ENCODE data around the gene IFT74.

The IFT74 gene

GRCh38 chr9:26949637-26950069 lies 6.6 kb upstream of the IFT74 start:
- H2AFZ ChIP-seq: no peak overlapping the region
- TF ChIP-seq, protein P1, sequence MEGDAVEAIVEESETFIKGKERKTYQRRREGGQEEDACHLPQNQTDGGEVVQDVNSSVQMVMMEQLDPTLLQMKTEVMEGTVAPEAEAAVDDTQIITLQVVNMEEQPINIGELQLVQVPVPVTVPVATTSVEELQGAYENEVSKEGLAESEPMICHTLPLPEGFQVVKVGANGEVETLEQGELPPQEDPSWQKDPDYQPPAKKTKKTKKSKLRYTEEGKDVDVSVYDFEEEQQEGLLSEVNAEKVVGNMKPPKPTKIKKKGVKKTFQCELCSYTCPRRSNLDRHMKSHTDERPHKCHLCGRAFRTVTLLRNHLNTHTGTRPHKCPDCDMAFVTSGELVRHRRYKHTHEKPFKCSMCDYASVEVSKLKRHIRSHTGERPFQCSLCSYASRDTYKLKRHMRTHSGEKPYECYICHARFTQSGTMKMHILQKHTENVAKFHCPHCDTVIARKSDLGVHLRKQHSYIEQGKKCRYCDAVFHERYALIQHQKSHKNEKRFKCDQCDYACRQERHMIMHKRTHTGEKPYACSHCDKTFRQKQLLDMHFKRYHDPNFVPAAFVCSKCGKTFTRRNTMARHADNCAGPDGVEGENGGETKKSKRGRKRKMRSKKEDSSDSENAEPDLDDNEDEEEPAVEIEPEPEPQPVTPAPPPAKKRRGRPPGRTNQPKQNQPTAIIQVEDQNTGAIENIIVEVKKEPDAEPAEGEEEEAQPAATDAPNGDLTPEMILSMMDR (IDR thresholded peaks at IDR 0.05): no peak
- no peak overlapping the region for H3K27ac ChIP-seq
- H3K4me2 ChIP-seq (ENCODE audit: low read length): no peak overlapping the region
- no peaks in the 10 kb centered on the region for H3K27me3 ChIP-seq (ENCODE audit: control insufficient read depth, insufficient read depth, low read length)
- no peak overlapping the region for H3K9ac ChIP-seq
- H3K79me2 ChIP-seq: peaks cover 10% of the 10 kb centered on the region
- H3K9me3 ChIP-seq (ENCODE audit: control insufficient read depth, low read length): no peaks in the 10 kb centered on the region
- no peak overlapping the region for H3K4me3 ChIP-seq (ENCODE audit: low read depth, low read length)
- no peaks in the 10 kb centered on the region for H3K36me3 ChIP-seq (ENCODE audit: control insufficient read depth, insufficient read depth, low read length)
- no peaks in the 10 kb centered on the region for H3K4me1 ChIP-seq

GRCh38 chr9:26950521-26950920 lies 5.7 kb upstream of the IFT74 start:
- Histone ChIP-seq H3K4me1 (no peaks in the 10 kb centered on the region), H3K9me3 (ENCODE audit: control insufficient read depth, low read length) (no peaks in the 10 kb centered on the region), H3K4me2 (ENCODE audit: low read length) (no peak overlapping the region), H2AFZ (no peak overlapping the region), H3K36me3 (ENCODE audit: control insufficient read depth, insufficient read depth, low read length) (no peaks in the 10 kb centered on the region), H3K27ac (no peak overlapping the region), H3K79me2 (peaks cover 10% of the 10 kb centered on the region), H3K9ac (no peak overlapping the region), H3K27me3 (ENCODE audit: control insufficient read depth, insufficient read depth, low read length) (no peaks in the 10 kb centered on the region), H3K4me3 (ENCODE audit: low read depth, low read length) (no peak overlapping the region)
- TF ChIP-seq, protein P1 (IDR thresholded peaks at IDR 0.05): no peak

DNA sequence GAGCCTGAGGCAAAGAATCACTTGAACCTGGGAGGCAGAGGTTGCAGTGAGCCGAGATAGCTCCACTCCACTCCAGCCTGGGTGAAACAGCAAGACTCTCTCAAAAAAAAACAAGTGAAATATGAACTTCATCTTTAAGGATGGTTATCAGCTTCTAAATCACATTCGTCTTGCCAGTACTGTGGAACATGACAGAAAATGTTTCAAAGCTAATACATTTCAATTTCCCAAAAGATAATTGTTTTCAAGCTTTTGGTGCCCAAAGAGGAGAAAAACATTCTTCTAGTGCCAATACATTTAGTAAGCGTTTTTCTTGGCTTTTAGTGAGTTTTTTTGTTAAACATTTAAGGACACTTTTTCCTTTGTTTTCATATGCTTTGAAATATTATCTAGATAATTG lies 4.4 kb upstream of the IFT74 start:
- Histone ChIP-seq H3K9ac (no peak overlapping the region), H3K4me3 (ENCODE audit: low read depth, low read length) (no peak overlapping the region), H3K27me3 (ENCODE audit: control insufficient read depth, insufficient read depth, low read length) (no peaks in the 10 kb centered on the region)

GRCh38 chr9:26954050-26954508 lies 2.1 kb upstream of the IFT74 start:
- no peaks in the 10 kb centered on the region for H3K9me3 ChIP-seq (ENCODE audit: control insufficient read depth, low read length)
- no peak overlapping the region for H3K27ac ChIP-seq
- no peak overlapping the region for H3K9ac ChIP-seq
- H3K4me3 ChIP-seq (ENCODE audit: low read depth, low read length): no peak overlapping the region
- no peak overlapping the region for H2AFZ ChIP-seq
- TF ChIP-seq, protein P1 (IDR thresholded peaks at IDR 0.05): no peak
- no peaks in the 10 kb centered on the region for H3K36me3 ChIP-seq (ENCODE audit: control insufficient read depth, insufficient read depth, low read length)
- no peaks in the 10 kb centered on the region for H3K27me3 ChIP-seq (ENCODE audit: control insufficient read depth, insufficient read depth, low read length)
- peaks cover 4% of the 10 kb centered on the region for H3K79me2 ChIP-seq
- no peaks in the 10 kb centered on the region for H3K4me1 ChIP-seq
- H3K4me2 ChIP-seq (ENCODE audit: low read length): no peak overlapping the region

More for the DNA sequence above, 4.4 kb upstream of the IFT74 start:
- no peaks in the 10 kb centered on the region for H3K9me3 ChIP-seq (ENCODE audit: control insufficient read depth, low read length)
- no peak overlapping the region for H3K4me2 ChIP-seq (ENCODE audit: low read length)
- H2AFZ ChIP-seq: no peak overlapping the region
- H3K4me1 ChIP-seq: no peaks in the 10 kb centered on the region
- H3K36me3 ChIP-seq (ENCODE audit: control insufficient read depth, insufficient read depth, low read length): no peaks in the 10 kb centered on the region
- H3K79me2 ChIP-seq: no peaks in the 10 kb centered on the region
- H3K27ac ChIP-seq: no peak overlapping the region
- TF ChIP-seq, protein P1 (IDR thresholded peaks at IDR 0.05): no peak

- TF ChIP-seq, protein P1 (IDR thresholded peaks at IDR 0.05): no peak
- Histone ChIP-seq H2AFZ (peak overlapping the region; percentile 95), H3K36me3 (ENCODE audit: control insufficient read depth, insufficient read depth, low read length) (no peaks in the 10 kb centered on the region), H3K9me3 (ENCODE audit: control insufficient read depth, low read length) (no peaks in the 10 kb centered on the region), H3K27ac (peak overlapping the region; percentile 72), H3K27me3 (ENCODE audit: control insufficient read depth, insufficient read depth, low read length) (no peaks in the 10 kb centered on the region), H3K4me2 (ENCODE audit: low read length) (peak overlapping the region; percentile 85), H3K4me3 (ENCODE audit: low read depth, low read length) (peak overlapping the region; percentile 88), H3K79me2 (peaks cover 4% of the 10 kb centered on the region), H3K9ac (no peak overlapping the region), H3K4me1 (no peaks in the 10 kb centered on the region)
Observed at GRCh38 chr9:26955222-26955903, 849 bp upstream of the IFT74 start.
